GM12891 (cell line): ENCODE results near the gene SLIT1.

ENCODE experiments used
- PAX5 ChIP-seq: IDR thresholded peaks from 2 replicates; pipeline ENCODE4 v1.6.1; 2011; ENCODE audit warnings: low read length, moderate library complexity, mild to moderate bottlenecking; ENCODE audit not compliant: insufficient read depth, severe bottlenecking
- POLR2A ChIP-seq: IDR thresholded peaks from 2 replicates; pipeline ENCODE4 v1.6.1; 2011; ENCODE audit warnings: low read depth, low read length, control low read depth
- POLR2AphosphoS5 ChIP-seq: IDR thresholded peaks from 2 replicates; pipeline ENCODE4 v1.6.1; 2011; ENCODE audit warnings: low read depth, low read length, control low read depth
- TAF1 ChIP-seq: IDR thresholded peaks from 2 replicates; pipeline ENCODE4 v1.6.1; 2011; ENCODE audit warnings: low read depth, low read length, control low read depth

DNA sequence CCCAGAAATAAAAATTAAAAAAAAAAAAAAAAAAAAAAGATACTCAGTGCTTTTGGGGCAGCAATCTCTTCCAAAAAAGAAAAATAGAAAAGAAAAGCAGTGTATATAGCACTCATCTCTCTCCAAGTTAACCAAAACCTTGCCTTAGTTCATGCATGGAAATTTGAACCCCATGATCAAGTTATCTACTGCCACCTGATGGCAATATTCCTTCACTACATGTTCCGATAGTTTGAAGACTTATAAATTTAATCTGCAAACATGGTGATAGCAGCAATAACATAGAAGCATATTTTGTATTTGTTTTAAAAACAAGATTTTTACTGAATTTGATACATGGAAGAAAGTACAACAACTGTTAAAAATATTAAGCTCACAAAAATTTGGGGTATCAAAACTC is 48.6 kb upstream of the SLIT1 start:
- TF ChIP-seq POLR2A (no peak), POLR2AphosphoS5 (no peak), TAF1 (no peak), PAX5 (no peak)
